Endothelial cell of umbilical vein (primary cell): Measurements from ENCODE around the gene SUPT4H1. TPM values are rescaled to one million over a fixed set of nuclear protein-coding genes. Genes with fewer than 3 reads are reported as not detected.

Experiments used
- BruUV-seq: library from RNA; stranded (reverse); fragments of 400-500 nt; replicated peaks from 2 replicates; lab custom pipeline; 2021; lab: Mats Ljungman, UMichigan
- CTCF ChIA-PET: fragments of 300-600, 350-600 bp; sonication (Branson Sonifier 250); formaldehyde crosslinking; loops from one replicate; lab custom pipeline; 2021; ENCODE audit warnings: antibody characterized with exemption, inconsistent platforms; lab: Charles Lee
- POLR2A ChIA-PET: fragments of 300-600, 350-600 bp; sonication (Branson Sonifier 250); formaldehyde crosslinking; loops from one replicate; lab custom pipeline; 2021; ENCODE audit warnings: antibody characterized with exemption, inconsistent platforms; lab: Charles Lee
- DNase-seq: peaks from one replicate; pipeline ENCODE4 v3.0.0-alpha.2; 2011; ENCODE audit warnings: low read depth, low spot score
- FAIRE-seq: peaks from 2 replicates; lab custom pipeline; 2011; peaks lifted over from hg19 to GRCh38; lab: Jason Lieb, UNC
- H2AFZ ChIP-seq: 2 replicates; pipeline ENCODE4 v1.6.0; 2012; ENCODE audit warnings: low read depth, low read length, control low read depth, inconsistent platforms
- H3K27ac ChIP-seq: 2 replicates; pipeline ENCODE4 v1.5.1; 2011; ENCODE audit warnings: low read depth, mild to moderate bottlenecking, control low read depth, low read length, moderate library complexity; ENCODE audit not compliant: insufficient read depth
- H3K27me3 ChIP-seq, 2 experiments: 2 replicates each; pipeline versions ENCODE4 v1.6.0 to v1.6.1; 2011; ENCODE audit warnings: low read length in 2 of 2, mixed read lengths in 1 of 2; ENCODE audit not compliant: control insufficient read depth in 2 of 2, insufficient read depth in 2 of 2
- H3K36me3 ChIP-seq, 2 experiments: 2 replicates in 1 of 2; 3 replicates in 1 of 2; pipeline ENCODE4 v1.5.1; 2011; ENCODE audit warnings: low read length in 2 of 2, mild to moderate bottlenecking in 1 of 2, moderate library complexity in 1 of 2; ENCODE audit not compliant: control insufficient read depth in 2 of 2, insufficient read depth in 2 of 2; ENCODE audit errors: extremely low read depth in 1 of 2
- H3K4me1 ChIP-seq: 3 replicates; pipeline ENCODE4 v1.5.1; 2011; ENCODE audit warnings: mild to moderate bottlenecking, low read length; ENCODE audit not compliant: control insufficient read depth, insufficient read depth; ENCODE audit errors: extremely low read depth
- H3K4me2 ChIP-seq: 2 replicates; pipeline ENCODE4 v1.6.1; 2011; ENCODE audit warnings: low read length, control low read depth, mixed read lengths; ENCODE audit not compliant: insufficient read depth
- H3K4me3 ChIP-seq, 3 experiments: fragments of 200-600 bp in 1 of 3; sonication (generic), shearing (Covaris generic) in 1 of 3; replicated peaks in 1 of 3; 2 replicates each; pipeline ENCODE4 v1.5.1; 2011 to 2016; ENCODE audit warnings: control low read depth in 3 of 3, low read length in 3 of 3, mild to moderate bottlenecking in 2 of 3, inconsistent platforms in 1 of 3, low read depth in 1 of 3, moderate library complexity in 1 of 3; ENCODE audit not compliant: insufficient read depth in 1 of 3
- H3K79me2 ChIP-seq: 2 replicates; pipeline ENCODE4 v1.6.0; 2012; ENCODE audit warnings: low read length, inconsistent platforms; ENCODE audit not compliant: control insufficient read depth, insufficient read depth
- H3K9ac ChIP-seq: replicated peaks from 2 replicates; pipeline ENCODE3; 2011; ENCODE audit warnings: low read length, control low read depth; ENCODE audit not compliant: insufficient read depth; ENCODE audit errors: extremely low read depth
- H3K9me1 ChIP-seq: replicated peaks from 3 replicates; pipeline ENCODE4 v1.6.0; 2011; ENCODE audit warnings: mild to moderate bottlenecking, low read length; ENCODE audit not compliant: control insufficient read depth, insufficient read depth; ENCODE audit errors: extremely low read depth
- H3K9me3 ChIP-seq: replicated peaks from 2 replicates; pipeline ENCODE4 v1.5.1; 2012; ENCODE audit warnings: low read length, inconsistent platforms; ENCODE audit not compliant: control insufficient read depth, insufficient read depth
- H4K20me1 ChIP-seq: replicated peaks from 2 replicates; pipeline ENCODE3; 2011; ENCODE audit warnings: mild to moderate bottlenecking, low read length; ENCODE audit not compliant: control insufficient read depth, insufficient read depth; ENCODE audit errors: extremely low read depth
- CTCF ChIP-seq, 2 donors: IDR thresholded peaks; 1 replicate in 1 of 2; 2 replicates in 1 of 2; pipeline ENCODE4 v1.5.1; 2011; ENCODE audit warnings: low read length in 2 of 2, mild to moderate bottlenecking in 2 of 2, moderate library complexity in 2 of 2, control low read depth in 1 of 2, inconsistent platforms in 1 of 2, low read depth in 1 of 2; ENCODE audit not compliant: insufficient read depth in 1 of 2; ENCODE audit errors: extremely low read depth in 1 of 2
- EZH2 ChIP-seq: IDR thresholded peaks from 2 replicates; pipeline ENCODE4 v1.6.1; 2012; ENCODE audit warnings: borderline replicate concordance, low read depth, mild to moderate bottlenecking, moderate library complexity, low read length, inconsistent platforms; ENCODE audit not compliant: severe bottlenecking
- FOS ChIP-seq: IDR thresholded peaks from 2 replicates; pipeline ENCODE4 v1.6.1; 2011; ENCODE audit warnings: mild to moderate bottlenecking, low read length, moderate library complexity, borderline replicate concordance; ENCODE audit not compliant: insufficient read depth
- GATA2 ChIP-seq: IDR thresholded peaks from 2 replicates; pipeline ENCODE4 v1.7.0; 2011; ENCODE audit warnings: low read depth, mild to moderate bottlenecking, moderate library complexity, mixed read lengths, low read length; ENCODE audit not compliant: insufficient read length, insufficient read depth
- JUN ChIP-seq: IDR thresholded peaks from 2 replicates; pipeline ENCODE4 v1.6.1; 2011; ENCODE audit warnings: borderline replicate concordance, low read depth; ENCODE audit not compliant: insufficient read length, insufficient read depth
- MAX ChIP-seq: IDR thresholded peaks from 2 replicates; pipeline ENCODE4 v1.6.1; 2011; ENCODE audit not compliant: insufficient read depth, insufficient read length
- MYC ChIP-seq: IDR thresholded peaks from one replicate; pipeline ENCODE4 v1.6.1; 2011; ENCODE audit warnings: mild to moderate bottlenecking, low read depth, low read length
- POLR2A ChIP-seq: IDR thresholded peaks from 2 replicates; pipeline ENCODE4 v1.6.1; 2012; ENCODE audit warnings: low read depth, mild to moderate bottlenecking, control low read depth, low read length
- POLR2AphosphoS5 ChIP-seq: IDR thresholded peaks from 2 replicates; pipeline ENCODE4 v1.6.1; 2012; ENCODE audit warnings: low read depth, mild to moderate bottlenecking, control low read depth, low read length, moderate library complexity; ENCODE audit not compliant: insufficient read depth
- dilution Hi-C: fragments of 300-500 bp; cut with MboI; formaldehyde crosslinking; loops from one replicate; pipeline ENCODE4 v1.15.0; 2019; ENCODE audit warnings: low sequenced_read_pairs; ENCODE audit not compliant: extremely low pct_ligation_motif_present
- intact Hi-C: fragments of 100-400 bp; cut with micrococcal nuclease; formaldehyde crosslinking; loops from one replicate; pipeline ENCODE4 v1.10.0; 2022
- polyA plus RNA-seq, 4 experiments: library from polyadenylated mRNA; depleted of rRNA in 3 of 4; stranded (reverse) in 3 of 4; unstranded in 1 of 4; fragments of >200 nt; gene quantifications; 2 replicates each; pipeline versions ENCODE4 v1.2.1 to v1.2.3, GENCODE V29; 2011 to 2012; ENCODE audit warnings: missing spikeins in 1 of 4
- total RNA-seq: library from RNA; stranded (reverse); gene quantifications from 2 replicates; pipeline ENCODE4 v1.2.3, GENCODE V29; 2021

Gene SUPT4H1
- total and polyA plus RNA-seq, 2 donors (not counting 3 experiments of a cell fraction or from before 2014, with no cell fraction given) = 77.5 to 154 TPM

GRCh38 chr17:58334256-58334655 lies 17.7 kb downstream of the SUPT4H1 start:
- no TSS peak for BruUV-seq
- H3K27ac ChIP-seq = no peak overlapping the region
- no peaks in the 10 kb centered on the region for H4K20me1 ChIP-seq
- no peak overlapping the region for H2AFZ ChIP-seq
- ChIA-PET CTCF (no interaction called here), POLR2A (no interaction called here)
- no peak overlapping the region for H3K4me2 ChIP-seq
- H3K79me2 ChIP-seq = no peaks in the 10 kb centered on the region
- no peaks in the 10 kb centered on the region for H3K27me3 ChIP-seq
- no peak overlapping the region for H3K9ac ChIP-seq
- H3K4me3 ChIP-seq = no peak overlapping the region
- H3K4me1 ChIP-seq = peaks cover 2% of the 10 kb centered on the region
- DNase-seq = no peak
- TF ChIP-seq GATA2 (no peak), EZH2 (no peak), MYC (no peak), MAX (no peak), POLR2AphosphoS5 (no peak), FOS (no peak), POLR2A (no peak), JUN (no peak), CTCF (IDR thresholded peaks at IDR 0.05; ENCODE audit: extremely low read depth in 1 of 2, insufficient read depth in 1 of 2, low read depth in 1 of 2, low read length in 2 of 2) (no peak)
- FAIRE-seq = no peak
- no peaks in the 10 kb centered on the region for H3K9me3 ChIP-seq
- intact Hi-C loops (no loop called here), dilution Hi-C loops (no loop called here)
- H3K9me1 ChIP-seq = no peaks in the 10 kb centered on the region
- no peaks in the 10 kb centered on the region for H3K36me3 ChIP-seq
